Fibroblast of lung (primary cell): ENCODE measurements around the gene REEP1. TPM values are rescaled to one million over a fixed set of nuclear protein-coding genes. Genes with fewer than 3 reads are reported as not detected.

Source experiments
- DNase-seq, 2 donors: peaks; one replicate each; pipeline versions ENCODE4 v3.0.0 to v3.0.0-alpha.2; 2010; ENCODE audit warnings: low read depth in 2 of 2
- H2AFZ ChIP-seq: 2 replicates; pipeline ENCODE4 v1.5.1; 2012; ENCODE audit warnings: low read length, control low read depth, inconsistent platforms
- H3K27ac ChIP-seq: 2 replicates; pipeline ENCODE4 v1.5.1; 2011; ENCODE audit warnings: low read length, control low read depth; ENCODE audit not compliant: insufficient read depth
- H3K27me3 ChIP-seq: 2 replicates; pipeline ENCODE4 v1.5.1; 2011; ENCODE audit warnings: mild to moderate bottlenecking, low read length; ENCODE audit not compliant: control insufficient read depth, insufficient read depth
- H3K36me3 ChIP-seq: 2 replicates; pipeline ENCODE4 v1.5.1; 2011; ENCODE audit warnings: low read length; ENCODE audit not compliant: control insufficient read depth, insufficient read depth
- H3K4me1 ChIP-seq: 2 replicates; pipeline ENCODE4 v1.5.1; 2011; ENCODE audit warnings: low read length; ENCODE audit not compliant: control insufficient read depth, insufficient read depth; ENCODE audit errors: extremely low read depth
- H3K4me2 ChIP-seq: 2 replicates; pipeline ENCODE4 v1.5.1; 2011; ENCODE audit warnings: low read length, control low read depth; ENCODE audit not compliant: insufficient read depth; ENCODE audit errors: extremely low read depth
- H3K4me3 ChIP-seq, 4 experiments: fragments of 200-600 bp in 1 of 4; sonication (generic) in 1 of 4; replicated peaks in 1 of 4; 2 replicates each; pipeline ENCODE4 v1.5.1; 2011 to 2016; ENCODE audit warnings: low read length in 4 of 4, low read depth in 3 of 4, mild to moderate bottlenecking in 3 of 4, control low read depth in 2 of 4, inconsistent platforms in 1 of 4, mixed read lengths in 1 of 4; ENCODE audit not compliant: insufficient read depth in 1 of 4; ENCODE audit errors: control extremely low read depth in 1 of 4
- H3K79me2 ChIP-seq: 2 replicates; pipeline ENCODE4 v1.5.1; 2012; ENCODE audit warnings: mild to moderate bottlenecking, low read length, inconsistent platforms; ENCODE audit not compliant: control insufficient read depth, insufficient read depth
- H3K9ac ChIP-seq: 2 replicates; pipeline ENCODE4 v1.5.1; 2011; ENCODE audit warnings: mild to moderate bottlenecking, low read length, control low read depth; ENCODE audit not compliant: insufficient read depth
- H3K9me3 ChIP-seq: 2 replicates; pipeline ENCODE4 v1.5.1; 2012; ENCODE audit warnings: low read depth, low read length; ENCODE audit not compliant: control insufficient read depth, insufficient read depth
- H4K20me1 ChIP-seq: 2 replicates; pipeline ENCODE4 v1.5.1; 2011; ENCODE audit warnings: low read length; ENCODE audit not compliant: control insufficient read depth, insufficient read depth; ENCODE audit errors: extremely low read depth
- EZH2 ChIP-seq: IDR thresholded peaks from 2 replicates; pipeline ENCODE4 v1.5.1; 2012; ENCODE audit warnings: low read length, control low read depth, mild to moderate bottlenecking; ENCODE audit errors: missing control alignments
- polyA plus RNA-seq, 2 donors: library from polyadenylated mRNA; depleted of rRNA in 1 of 2; stranded (reverse) in 1 of 2; unstranded in 1 of 2; fragments of >200 nt; gene quantifications; 2 replicates each; pipeline ENCODE4 v1.2.1, GENCODE V29; 2011 to 2012; ENCODE audit warnings: missing spikeins in 1 of 2
- total RNA-seq: library from RNA; depleted of rRNA; stranded (reverse); fragments of >200 nt; gene quantifications from 2 replicates; pipeline ENCODE4 v1.2.1, GENCODE V29; 2014
- TF ChIP-seq, protein P1 (sequence below), 2 donors: IDR thresholded peaks in 1 of 2; conservative IDR thresholded peaks in 1 of 2; 1 replicate in 1 of 2; 2 replicates in 1 of 2; pipeline ENCODE4 v1.5.1; 2011 to 2012; ENCODE audit warnings: low read length in 2 of 2, control low read depth in 1 of 2, inconsistent platforms in 1 of 2, low read depth in 1 of 2, mild to moderate bottlenecking in 1 of 2

The REEP1 gene
- total and polyA plus RNA-seq, 2 donors (not counting 1 experiment from before 2014, with no cell fraction given), result 0.02 TPM; not detected in 1

DNA sequence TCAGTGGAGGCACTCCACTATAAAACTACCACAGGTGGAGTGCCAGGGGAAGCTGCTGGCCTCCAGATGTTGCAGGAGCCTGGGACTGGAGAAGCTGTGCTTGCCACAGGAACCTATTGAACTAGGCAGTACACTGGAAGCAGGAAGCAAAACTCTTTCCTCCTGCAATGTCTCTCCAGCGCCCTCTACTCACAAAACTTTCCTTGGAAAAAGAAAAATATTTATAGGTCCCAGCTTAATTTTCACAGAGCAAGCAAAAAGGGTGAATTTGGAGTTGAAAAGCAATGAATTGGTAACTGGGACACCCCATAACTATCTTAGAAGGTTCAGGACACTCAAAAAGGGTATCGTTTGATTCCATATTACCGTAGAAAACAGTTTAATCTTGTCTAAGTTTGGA is 33.2 kb upstream of the REEP1 start:
- H3K27ac ChIP-seq, result no peak overlapping the region
- no peak overlapping the region for H3K9ac ChIP-seq
- no peaks in the 10 kb centered on the region for H3K4me1 ChIP-seq
- H3K36me3 ChIP-seq, result no peaks in the 10 kb centered on the region
- no peaks in the 10 kb centered on the region for H3K79me2 ChIP-seq
- no peaks in the 10 kb centered on the region for H3K9me3 ChIP-seq
- no peak overlapping the region for H3K4me3 ChIP-seq
- no peak for DNase-seq
- TF ChIP-seq EZH2, result no peak
- TF ChIP-seq, protein P1, sequence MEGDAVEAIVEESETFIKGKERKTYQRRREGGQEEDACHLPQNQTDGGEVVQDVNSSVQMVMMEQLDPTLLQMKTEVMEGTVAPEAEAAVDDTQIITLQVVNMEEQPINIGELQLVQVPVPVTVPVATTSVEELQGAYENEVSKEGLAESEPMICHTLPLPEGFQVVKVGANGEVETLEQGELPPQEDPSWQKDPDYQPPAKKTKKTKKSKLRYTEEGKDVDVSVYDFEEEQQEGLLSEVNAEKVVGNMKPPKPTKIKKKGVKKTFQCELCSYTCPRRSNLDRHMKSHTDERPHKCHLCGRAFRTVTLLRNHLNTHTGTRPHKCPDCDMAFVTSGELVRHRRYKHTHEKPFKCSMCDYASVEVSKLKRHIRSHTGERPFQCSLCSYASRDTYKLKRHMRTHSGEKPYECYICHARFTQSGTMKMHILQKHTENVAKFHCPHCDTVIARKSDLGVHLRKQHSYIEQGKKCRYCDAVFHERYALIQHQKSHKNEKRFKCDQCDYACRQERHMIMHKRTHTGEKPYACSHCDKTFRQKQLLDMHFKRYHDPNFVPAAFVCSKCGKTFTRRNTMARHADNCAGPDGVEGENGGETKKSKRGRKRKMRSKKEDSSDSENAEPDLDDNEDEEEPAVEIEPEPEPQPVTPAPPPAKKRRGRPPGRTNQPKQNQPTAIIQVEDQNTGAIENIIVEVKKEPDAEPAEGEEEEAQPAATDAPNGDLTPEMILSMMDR (conservative IDR thresholded peaks at IDR 0.05 in 1 of 2, IDR thresholded peaks at IDR 0.05 in 1 of 2; ENCODE audit: low read depth in 1 of 2, low read length in 2 of 2), result no peak
- H4K20me1 ChIP-seq, result no peaks in the 10 kb centered on the region
- H3K4me2 ChIP-seq, result no peak overlapping the region
- no peak overlapping the region for H2AFZ ChIP-seq
- peaks cover 6% of the 10 kb centered on the region for H3K27me3 ChIP-seq

DNA sequence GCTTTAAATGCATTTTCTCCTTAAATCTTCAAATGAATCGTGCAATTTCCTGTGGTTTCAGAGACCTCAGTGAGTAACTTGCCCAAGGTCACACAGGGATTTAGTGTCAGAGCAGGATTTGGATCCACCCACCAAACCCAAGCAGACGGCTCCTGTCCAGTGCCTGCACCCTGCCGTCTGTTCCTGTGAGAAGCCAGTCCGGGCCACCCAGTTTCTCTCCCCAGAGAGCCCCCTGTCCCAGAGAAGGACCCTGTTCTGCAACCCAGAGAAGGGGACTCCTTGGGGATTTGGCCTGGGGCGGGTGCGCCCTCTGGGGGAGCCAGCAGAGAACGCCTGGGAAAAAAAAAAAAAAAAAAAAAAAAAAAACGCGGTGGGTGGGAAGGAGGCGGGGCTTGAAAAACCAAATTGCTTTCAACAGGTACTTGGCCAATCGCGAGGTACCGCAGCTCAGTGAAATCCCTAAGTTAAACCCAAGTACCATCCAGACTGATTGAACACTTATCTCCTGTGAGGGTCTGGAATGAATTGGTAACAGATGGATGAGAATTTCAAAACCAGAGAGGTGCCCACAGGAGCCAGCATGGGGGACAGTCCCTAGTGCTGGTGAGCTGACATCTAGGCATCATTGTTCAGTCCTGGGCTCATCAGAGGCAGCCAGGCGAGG is 30.9 kb upstream of the REEP1 start:
- H2AFZ ChIP-seq, result no peak overlapping the region
- no peaks in the 10 kb centered on the region for H4K20me1 ChIP-seq
- DNase-seq, result peak; percentile 20 to 64
- no peaks in the 10 kb centered on the region for H3K4me1 ChIP-seq
- no peaks in the 10 kb centered on the region for H3K36me3 ChIP-seq
- H3K4me3 ChIP-seq, result peak overlapping the region in 1 of 4 experiments; percentile 36
- H3K79me2 ChIP-seq, result no peaks in the 10 kb centered on the region
- peaks cover 4% of the 10 kb centered on the region for H3K27me3 ChIP-seq
- TF ChIP-seq, protein P1 (conservative IDR thresholded peaks at IDR 0.05 in 1 of 2, IDR thresholded peaks at IDR 0.05 in 1 of 2; ENCODE audit: low read depth in 1 of 2, low read length in 2 of 2), result peak; percentile 64 to 75
- TF ChIP-seq EZH2, result peak; percentile 36
- no peaks in the 10 kb centered on the region for H3K9me3 ChIP-seq
- H3K9ac ChIP-seq, result no peak overlapping the region
- H3K4me2 ChIP-seq, result no peak overlapping the region
- H3K27ac ChIP-seq, result no peak overlapping the region

DNA sequence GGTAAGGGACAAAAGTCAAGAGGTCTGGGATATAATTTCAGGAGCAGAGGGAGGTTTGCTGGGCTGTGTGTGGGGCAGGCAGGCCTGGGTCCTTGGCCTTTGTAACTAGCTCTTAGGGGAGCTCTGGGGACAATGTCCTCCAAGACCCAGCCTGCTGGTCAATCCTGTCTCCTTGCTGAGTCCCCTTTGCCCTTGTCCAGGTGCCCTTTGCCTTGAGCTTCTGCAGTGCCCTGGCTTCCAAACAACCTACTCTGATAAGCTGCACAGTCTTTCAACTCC is 30.0 kb upstream of the REEP1 start:
- H3K4me1 ChIP-seq, result no peaks in the 10 kb centered on the region
- no peaks in the 10 kb centered on the region for H3K9me3 ChIP-seq
- no peak for DNase-seq
- H3K4me2 ChIP-seq, result no peak overlapping the region
- TF ChIP-seq, protein P1 (conservative IDR thresholded peaks at IDR 0.05 in 1 of 2, IDR thresholded peaks at IDR 0.05 in 1 of 2; ENCODE audit: low read depth in 1 of 2, low read length in 2 of 2), result no peak
- H3K36me3 ChIP-seq, result no peaks in the 10 kb centered on the region
- H3K4me3 ChIP-seq, result no peak overlapping the region
- H3K9ac ChIP-seq, result no peak overlapping the region
- H3K27me3 ChIP-seq, result peaks cover 2% of the 10 kb centered on the region
- H3K79me2 ChIP-seq, result no peaks in the 10 kb centered on the region
- no peaks in the 10 kb centered on the region for H4K20me1 ChIP-seq
- H2AFZ ChIP-seq, result no peak overlapping the region
- H3K27ac ChIP-seq, result no peak overlapping the region
